GM19239 (cell line): ENCODE results near the gene ACTG1.

Experiments
- DNase-seq: peaks from one replicate; pipeline ENCODE4 v3.0.0; 2011; ENCODE audit warnings: low spot score; ENCODE audit not compliant: insufficient read length
- FAIRE-seq: peaks from 2 replicates; lab custom pipeline; 2011; peaks lifted over from hg19 to GRCh38; lab: Jason Lieb, UNC

Gene ACTG1

DNA sequence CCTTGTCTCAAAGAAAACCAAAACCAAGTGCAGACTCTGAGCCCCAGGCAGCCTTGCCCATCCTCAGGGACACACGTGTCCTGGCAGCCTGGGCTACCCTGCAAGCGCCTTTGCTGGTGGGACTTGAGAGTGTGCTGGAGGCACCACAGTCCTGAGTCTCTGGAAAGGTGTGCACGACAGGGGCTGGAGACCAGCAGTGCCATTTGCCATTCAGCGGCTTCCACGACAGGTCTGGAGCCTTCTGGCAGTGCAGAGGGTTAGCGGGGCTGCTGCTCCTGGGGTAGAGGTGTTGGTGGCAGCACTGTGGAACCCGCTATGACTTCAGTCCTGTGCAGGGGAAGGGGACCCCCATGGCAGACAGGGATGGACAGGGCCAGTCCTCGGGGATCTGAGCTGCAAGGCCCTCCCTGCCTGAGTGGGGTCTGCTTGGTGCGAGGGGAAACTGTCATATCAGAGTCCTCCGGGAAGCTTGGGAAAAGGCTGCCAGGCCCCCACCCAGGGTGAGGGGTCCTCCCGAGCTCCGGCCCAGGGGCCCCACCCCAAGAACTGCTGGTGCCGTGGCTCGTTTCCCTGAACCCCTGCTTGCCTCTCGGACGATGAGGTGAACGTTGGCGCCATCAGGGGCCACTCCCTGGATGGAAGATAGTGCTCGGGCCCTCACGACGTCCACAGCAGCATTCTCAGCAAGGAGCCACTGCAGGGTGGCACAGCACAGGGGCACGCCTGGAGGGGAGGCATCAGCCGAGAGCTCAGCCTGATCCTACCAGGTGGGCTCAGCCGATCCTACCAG is 32.8 kb upstream of the ACTG1 start:
- no peak for FAIRE-seq
- DNase-seq = no peak

DNA sequence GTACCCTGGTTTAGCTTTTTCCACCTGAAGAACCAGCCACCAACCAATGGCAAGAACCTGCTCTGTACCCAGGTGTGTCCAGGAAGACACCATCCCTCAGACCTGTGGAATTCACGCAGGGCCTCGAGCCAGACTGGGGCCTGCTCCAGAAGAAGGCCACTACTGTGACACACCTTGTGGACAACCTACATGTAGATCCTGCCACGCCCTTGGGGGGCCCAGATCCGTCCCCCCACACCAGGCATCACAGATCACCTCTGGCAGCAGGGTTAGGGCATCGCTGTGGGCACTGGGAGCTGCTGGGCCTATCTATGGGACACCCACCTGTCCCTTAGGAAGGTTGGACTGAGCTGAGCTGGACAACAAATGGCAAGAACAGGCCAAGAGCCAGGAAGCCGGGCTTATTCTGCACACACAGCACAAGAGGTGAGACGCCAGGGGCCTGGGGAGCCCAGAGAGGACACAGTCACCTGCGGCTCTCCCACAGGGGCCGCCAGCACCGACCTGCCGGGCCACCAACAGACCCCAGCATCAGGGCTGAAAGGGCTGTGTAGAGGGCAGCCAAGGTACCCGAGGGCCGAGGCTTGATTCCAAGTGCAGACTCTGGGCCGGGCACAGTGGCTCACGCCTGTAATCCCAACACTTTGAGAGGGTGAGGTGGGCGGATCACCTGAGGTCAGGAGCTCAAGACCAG is 31.8 kb upstream of the ACTG1 start:
- FAIRE-seq (no peak), DNase-seq (no peak)

- FAIRE-seq (no peak), DNase-seq (no peak)
These were observed 31.2 kb upstream of the ACTG1 start for GRCh38 chr17:81543756-81544155.

GRCh38 chr17:81543339-81543675 is 30.7 kb upstream of the ACTG1 start:
- DNase-seq = no peak
- no peak for FAIRE-seq

DNA sequence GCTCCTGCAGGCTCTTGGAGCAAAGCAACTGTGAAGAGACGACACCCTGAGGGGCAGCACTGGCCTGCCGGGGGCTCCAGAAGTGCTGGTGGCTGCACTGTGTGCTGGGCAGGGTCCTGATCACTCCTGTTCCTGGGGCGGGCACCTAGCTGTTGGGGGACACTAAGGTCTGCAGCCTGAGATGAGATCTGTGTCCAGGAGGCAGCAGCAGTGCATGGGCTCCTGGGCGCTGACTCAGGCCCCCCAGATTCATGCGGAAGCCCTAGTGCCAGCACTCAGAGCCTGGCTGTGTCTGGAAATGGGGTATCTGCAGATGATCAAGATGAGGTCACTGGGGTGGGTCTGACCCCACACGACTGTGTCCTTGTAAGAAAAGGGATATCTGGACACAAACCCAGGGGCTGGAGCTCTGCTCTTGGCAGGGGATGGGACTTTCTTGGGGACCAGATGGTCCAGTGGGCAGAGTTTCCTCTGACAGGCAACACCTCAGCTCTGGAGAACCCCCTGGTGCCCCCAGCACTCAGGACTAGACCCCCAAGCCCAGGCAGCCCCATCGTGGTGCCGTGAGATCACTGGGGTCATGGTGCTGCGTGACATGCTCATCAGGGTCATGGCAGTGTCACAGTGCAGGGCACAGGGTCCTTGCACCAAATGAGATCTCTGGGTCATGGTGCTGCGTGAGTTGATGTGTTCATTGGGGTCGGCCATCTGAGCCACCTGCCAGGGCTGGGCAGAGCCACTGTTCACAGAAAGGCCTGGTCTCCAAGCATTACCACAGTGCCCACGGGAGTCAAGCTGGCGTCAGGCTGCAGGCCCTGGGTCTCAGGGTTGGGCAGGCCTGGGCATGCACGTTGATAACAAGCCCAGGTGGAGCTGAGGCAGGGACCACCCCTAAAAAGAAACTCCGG is 30.1 kb upstream of the ACTG1 start:
- FAIRE-seq = no peak

DNA sequence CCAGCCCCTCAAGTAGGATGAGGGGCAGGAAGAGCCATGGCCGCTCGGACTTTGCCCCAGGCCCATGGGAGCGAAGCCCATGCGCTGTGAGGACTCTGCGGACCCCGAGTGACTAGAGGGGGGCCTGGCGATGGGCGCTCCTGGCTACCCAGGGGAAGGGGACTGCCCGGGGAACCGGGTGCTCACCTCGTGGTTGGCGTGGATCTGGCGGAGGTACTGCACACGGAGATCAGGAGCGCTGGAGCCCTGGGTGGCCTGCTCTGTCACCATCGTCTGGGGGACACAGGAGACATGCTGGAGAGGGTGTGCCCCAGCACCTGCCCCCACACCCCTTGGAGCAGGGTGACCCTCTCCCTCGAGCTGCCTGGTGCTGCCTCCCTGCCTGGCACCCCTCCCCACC is 28.5 kb upstream of the ACTG1 start:
- DNase-seq (no peak), FAIRE-seq (no peak)

More for the DNA sequence above, 30.1 kb upstream of the ACTG1 start:
- no peak for DNase-seq

DNA sequence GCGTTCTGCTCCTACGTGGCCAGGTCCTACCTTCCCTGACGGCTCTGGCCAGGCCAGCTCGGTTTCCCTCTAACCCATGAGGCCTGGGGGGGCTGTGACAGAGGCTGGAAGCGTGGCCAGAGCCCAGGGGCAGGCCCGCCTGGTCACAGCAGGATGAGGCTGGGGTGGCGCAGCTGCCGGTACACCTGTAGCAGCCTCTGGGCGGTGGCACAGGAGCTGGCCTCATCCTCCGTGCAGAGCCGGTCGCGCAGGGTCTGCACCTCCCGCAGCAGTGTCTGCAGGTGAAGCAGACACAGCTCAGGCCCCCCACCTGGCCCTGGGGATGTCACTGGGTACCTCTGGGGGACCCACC is 28.1 kb upstream of the ACTG1 start:
- DNase-seq = no peak
- FAIRE-seq = no peak

DNA sequence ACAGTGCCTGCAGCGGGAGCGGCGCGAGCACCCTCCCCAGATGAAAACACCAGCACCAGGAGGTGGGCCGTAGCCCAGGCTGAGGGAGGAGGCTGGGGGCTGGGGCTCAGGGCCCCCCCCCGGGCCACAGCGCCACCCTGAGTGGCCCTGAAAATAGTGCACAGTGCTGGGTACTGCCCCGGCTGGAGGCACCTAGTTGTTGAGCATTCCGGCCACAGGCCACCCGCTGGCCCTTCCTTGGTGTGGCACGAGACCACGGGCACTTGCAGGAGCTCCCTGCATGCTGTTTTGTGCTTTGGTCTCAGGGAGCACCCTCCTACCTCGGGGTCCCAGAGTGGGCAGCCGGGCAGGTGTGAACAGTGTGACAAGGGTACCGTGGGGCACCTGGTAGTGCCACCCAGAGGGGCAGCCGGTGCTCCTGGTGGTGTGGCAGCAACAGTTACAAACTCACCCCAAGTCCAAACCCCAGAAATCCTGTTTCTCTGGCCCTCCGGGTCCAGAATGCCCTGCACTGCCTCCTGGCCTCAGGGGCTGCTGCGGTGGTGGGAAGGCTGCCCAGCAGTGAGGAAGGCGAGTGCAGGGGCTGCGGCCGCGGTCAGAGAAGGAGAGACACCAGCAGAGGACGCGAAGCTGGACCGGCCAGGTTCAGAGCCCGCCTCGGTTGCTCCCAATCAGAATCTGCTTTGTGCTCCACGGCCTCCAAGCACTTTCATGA is 27.5 kb upstream of the ACTG1 start:
- no peak for DNase-seq
- no peak for FAIRE-seq

GRCh38 chr17:81539571-81539900 is 26.9 kb upstream of the ACTG1 start:
- DNase-seq (no peak), FAIRE-seq (no peak)

DNA sequence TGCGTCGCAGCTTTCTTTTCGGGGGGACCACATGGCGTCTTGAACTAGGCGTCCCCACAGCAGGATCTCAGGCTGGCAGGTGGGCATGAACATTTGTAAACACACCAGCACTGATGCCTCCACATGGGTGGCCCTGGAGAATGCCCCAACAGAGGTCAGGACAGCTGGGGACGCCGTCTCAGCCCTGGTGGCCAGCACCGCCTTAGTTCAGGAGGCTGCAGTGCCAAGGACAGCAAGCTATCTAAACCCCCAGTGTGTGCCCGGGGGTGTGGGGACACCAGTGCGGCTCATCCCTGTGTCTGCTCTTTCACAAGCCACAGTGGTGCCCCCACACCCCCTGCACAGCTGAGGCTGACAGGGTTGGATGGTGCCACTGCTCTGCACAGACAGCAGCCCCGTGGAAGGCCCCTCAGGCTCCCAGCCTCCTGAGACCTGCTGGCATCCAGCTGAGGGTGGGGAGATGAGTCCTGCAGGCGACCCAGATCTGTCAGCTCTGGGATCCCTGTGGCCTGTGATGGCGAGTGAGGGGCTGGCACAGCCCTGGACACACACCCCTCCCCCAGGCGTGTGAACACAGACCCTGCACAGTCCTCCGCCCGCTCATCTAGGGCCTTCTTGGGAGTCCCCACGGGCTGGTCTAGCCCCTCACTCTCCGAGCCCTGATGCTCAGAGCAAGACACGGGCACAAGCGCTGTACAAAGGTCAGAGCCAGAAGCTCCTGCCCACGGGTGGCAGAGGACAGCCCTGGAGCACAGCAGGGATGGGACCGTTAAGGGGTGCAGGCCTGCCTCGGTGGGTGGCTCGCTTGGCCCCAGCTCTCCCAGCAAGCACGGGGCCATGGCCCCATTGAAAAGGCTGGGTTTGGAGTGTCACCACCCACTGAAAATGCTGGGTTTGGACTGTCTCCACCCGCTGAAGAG is 26.3 kb upstream of the ACTG1 start:
- no peak for DNase-seq
- FAIRE-seq = no peak

- FAIRE-seq (no peak), DNase-seq (no peak)
These were observed 25.4 kb upstream of the ACTG1 start for GRCh38 chr17:81537856-81538555.

DNA sequence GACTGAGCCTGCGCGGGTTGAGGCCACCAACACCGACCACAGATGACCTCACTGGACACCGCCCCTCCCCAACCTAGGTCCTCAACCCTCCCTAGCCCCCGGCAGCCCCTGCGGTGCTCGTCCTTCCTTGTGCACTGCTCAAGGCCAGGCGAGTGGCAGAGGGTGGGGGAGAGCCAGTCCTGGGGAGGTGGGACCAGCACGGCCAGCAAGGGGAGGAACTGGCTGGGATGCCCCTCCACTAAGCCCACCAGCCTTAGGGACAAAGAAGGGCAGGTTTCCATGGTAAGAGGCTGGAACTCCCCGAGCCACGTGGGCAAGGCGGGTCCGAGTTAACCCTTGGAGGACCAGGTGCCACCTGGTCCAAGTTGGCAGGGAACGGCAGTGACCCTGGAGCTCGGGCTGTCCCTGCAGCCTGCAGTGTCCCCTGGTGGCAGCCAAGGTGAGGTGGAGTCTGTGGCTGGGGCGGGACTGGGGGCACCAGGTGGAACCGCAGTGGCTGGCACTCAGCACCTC is 24.8 kb upstream of the ACTG1 start:
- DNase-seq = peak; percentile 75
- FAIRE-seq = no peak

GRCh38 chr17:81536299-81537290 is 24.0 kb upstream of the ACTG1 start:
- no peak for DNase-seq
- FAIRE-seq = no peak

GRCh38 chr17:81535480-81536298 is 23.1 kb upstream of the ACTG1 start:
- DNase-seq (no peak), FAIRE-seq (no peak)

GRCh38 chr17:81535007-81535328 is 22.4 kb upstream of the ACTG1 start:
- FAIRE-seq = no peak
- no peak for DNase-seq

DNA sequence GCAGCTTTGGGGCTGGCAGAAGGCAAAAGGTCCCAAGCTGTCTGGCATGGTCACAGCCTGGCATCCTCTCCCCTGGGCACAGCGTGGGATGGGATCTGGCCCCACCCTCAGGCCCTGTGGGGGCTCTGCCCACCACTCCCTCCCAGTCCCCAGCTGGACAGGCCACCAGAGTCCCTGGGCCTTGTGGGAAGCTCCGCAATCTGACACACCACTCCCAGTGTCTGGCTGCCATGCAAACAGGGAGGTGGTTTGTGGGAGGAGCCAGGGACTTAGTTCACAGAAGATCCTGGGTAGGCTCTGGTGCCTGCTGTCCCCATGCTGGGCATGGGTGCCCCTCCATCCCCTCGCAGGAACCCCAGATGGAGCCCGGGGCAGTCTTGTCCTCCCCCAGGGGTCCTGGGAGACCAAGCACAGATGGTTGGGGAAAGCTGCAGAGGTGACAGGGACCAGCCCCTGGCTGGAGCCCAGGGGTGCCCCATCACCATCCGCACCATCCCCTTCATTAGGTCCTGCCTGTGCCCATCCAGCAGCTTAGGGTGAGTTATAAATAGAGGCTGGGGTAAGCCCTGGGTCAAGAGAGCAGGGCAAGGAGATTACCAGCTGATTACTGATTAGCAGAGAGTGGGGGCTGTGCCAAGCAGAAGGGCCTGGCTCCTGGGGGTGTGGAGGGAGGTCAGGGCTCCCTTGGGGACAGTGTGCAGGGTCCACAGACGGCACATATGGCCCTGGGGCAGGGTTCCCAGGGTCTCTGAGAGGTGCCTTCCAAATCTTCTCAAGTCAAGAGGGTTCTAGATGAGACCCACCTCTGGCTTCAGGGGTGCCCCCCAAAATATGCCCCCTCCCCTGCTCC is 21.8 kb upstream of the ACTG1 start:
- no peak for DNase-seq
- no peak for FAIRE-seq
